Activated gamma-delta T cell (primary cell): ENCODE measurements around the gene LYPD4.
"Not testable (repeated sequence)": the region's sequence is repeated elsewhere in the genome, so short reads cannot be mapped to it uniquely, and the experiment has no call there.

ENCODE experiments used
- DNase-seq: peaks from one replicate; lab custom pipeline; 2025; lab: John Stamatoyannopoulos, UW
- total RNA-seq, 2 donors: gene quantifications; one replicate each; lab custom pipeline; 2026; lab: John Stamatoyannopoulos, UW

The LYPD4 gene
- total RNA-seq: 0 reads per million in 2 donors

- DNase-seq: no peak
These were observed at the start of gene LYPD4 for GRCh38 chr19:41844601-41845000. LYPD4 (minus strand) TSS chr19:41844683; CDS start chr19:41839285, 5,398 bp downstream.

- DNase-seq: no peak
These were observed 49.4 kb upstream of the LYPD4 start for GRCh38 chr19:41893899-41894298.

- no peak for DNase-seq
These were observed 47.9 kb upstream of the LYPD4 start for GRCh38 chr19:41892173-41892902.

GRCh38 chr19:41890936-41891335 lies 46.5 kb upstream of the LYPD4 start:
- DNase-seq: no peak

GRCh38 chr19:41889896-41890295 lies 45.4 kb upstream of the LYPD4 start:
- no peak for DNase-seq

- DNase-seq: no peak
These were observed 44.4 kb upstream of the LYPD4 start for GRCh38 chr19:41888926-41889325.

GRCh38 chr19:41887711-41888382 lies 43.4 kb upstream of the LYPD4 start:
- peak; percentile 62 for DNase-seq

GRCh38 chr19:41886761-41887710 lies 42.6 kb upstream of the LYPD4 start:
- DNase-seq: no peak

GRCh38 chr19:41883821-41884733 lies 39.6 kb upstream of the LYPD4 start:
- peak; percentile 80 for DNase-seq

- no peak for DNase-seq
These were observed 39.0 kb upstream of the LYPD4 start for GRCh38 chr19:41883463-41883820.

- peak; percentile 55 for DNase-seq
These were observed 38.3 kb upstream of the LYPD4 start, which contains the start of gene ARHGEF1 for GRCh38 chr19:41882568-41883462. ARHGEF1 (plus strand) TSS chr19:41883184; CDS start chr19:41888083, 4,899 bp downstream.

- no peak for DNase-seq
These were observed 35.8 kb upstream of the LYPD4 start for GRCh38 chr19:41880329-41880708.

GRCh38 chr19:41879670-41880328 lies 35.3 kb upstream of the LYPD4 start:
- no peak for DNase-seq

GRCh38 chr19:41879080-41879479 lies 34.6 kb upstream of the LYPD4 start:
- no peak for DNase-seq

GRCh38 chr19:41877916-41878905 lies 33.7 kb upstream of the LYPD4 start:
- DNase-seq: no peak

- DNase-seq: no peak
These were observed 32.7 kb upstream of the LYPD4 start, which contains the start of gene CD79A for GRCh38 chr19:41876847-41877832. CD79A (plus strand) TSS chr19:41877279; CDS start chr19:41877305, 26 bp downstream.

- not testable (repeated sequence) for DNase-seq
These were observed 31.5 kb upstream of the LYPD4 start for GRCh38 chr19:41875973-41876372.
